Fibroblast of lung (primary cell): ENCODE data around the gene CPM. TPM values are rescaled to one million over a fixed set of nuclear protein-coding genes. Genes with fewer than 3 reads are reported as not detected.
A peak's percentile ranks its signal among the peaks of the same experiment; 100 is the strongest.

Source experiments
- DNase-seq, 2 donors: peaks; one replicate each; pipeline versions ENCODE4 v3.0.0 to v3.0.0-alpha.2; 2010; ENCODE audit warnings: low read depth in 2 of 2
- H2AFZ ChIP-seq: 2 replicates; pipeline ENCODE4 v1.5.1; 2012; ENCODE audit warnings: low read length, control low read depth, inconsistent platforms
- H3K27ac ChIP-seq: 2 replicates; pipeline ENCODE4 v1.5.1; 2011; ENCODE audit warnings: low read length, control low read depth; ENCODE audit not compliant: insufficient read depth
- H3K27me3 ChIP-seq: 2 replicates; pipeline ENCODE4 v1.5.1; 2011; ENCODE audit warnings: mild to moderate bottlenecking, low read length; ENCODE audit not compliant: control insufficient read depth, insufficient read depth
- H3K36me3 ChIP-seq: 2 replicates; pipeline ENCODE4 v1.5.1; 2011; ENCODE audit warnings: low read length; ENCODE audit not compliant: control insufficient read depth, insufficient read depth
- H3K4me1 ChIP-seq: 2 replicates; pipeline ENCODE4 v1.5.1; 2011; ENCODE audit warnings: low read length; ENCODE audit not compliant: control insufficient read depth, insufficient read depth; ENCODE audit errors: extremely low read depth
- H3K4me2 ChIP-seq: 2 replicates; pipeline ENCODE4 v1.5.1; 2011; ENCODE audit warnings: low read length, control low read depth; ENCODE audit not compliant: insufficient read depth; ENCODE audit errors: extremely low read depth
- H3K4me3 ChIP-seq, 4 experiments: fragments of 200-600 bp in 1 of 4; sonication (generic) in 1 of 4; replicated peaks in 1 of 4; 2 replicates each; pipeline ENCODE4 v1.5.1; 2011 to 2016; ENCODE audit warnings: low read length in 4 of 4, low read depth in 3 of 4, mild to moderate bottlenecking in 3 of 4, control low read depth in 2 of 4, inconsistent platforms in 1 of 4, mixed read lengths in 1 of 4; ENCODE audit not compliant: insufficient read depth in 1 of 4; ENCODE audit errors: control extremely low read depth in 1 of 4
- H3K79me2 ChIP-seq: 2 replicates; pipeline ENCODE4 v1.5.1; 2012; ENCODE audit warnings: mild to moderate bottlenecking, low read length, inconsistent platforms; ENCODE audit not compliant: control insufficient read depth, insufficient read depth
- H3K9ac ChIP-seq: 2 replicates; pipeline ENCODE4 v1.5.1; 2011; ENCODE audit warnings: mild to moderate bottlenecking, low read length, control low read depth; ENCODE audit not compliant: insufficient read depth
- H3K9me3 ChIP-seq: 2 replicates; pipeline ENCODE4 v1.5.1; 2012; ENCODE audit warnings: low read depth, low read length; ENCODE audit not compliant: control insufficient read depth, insufficient read depth
- H4K20me1 ChIP-seq: 2 replicates; pipeline ENCODE4 v1.5.1; 2011; ENCODE audit warnings: low read length; ENCODE audit not compliant: control insufficient read depth, insufficient read depth; ENCODE audit errors: extremely low read depth
- EZH2 ChIP-seq: IDR thresholded peaks from 2 replicates; pipeline ENCODE4 v1.5.1; 2012; ENCODE audit warnings: low read length, control low read depth, mild to moderate bottlenecking; ENCODE audit errors: missing control alignments
- polyA plus RNA-seq, 2 donors: library from polyadenylated mRNA; depleted of rRNA in 1 of 2; stranded (reverse) in 1 of 2; unstranded in 1 of 2; fragments of >200 nt; gene quantifications; 2 replicates each; pipeline ENCODE4 v1.2.1, GENCODE V29; 2011 to 2012; ENCODE audit warnings: missing spikeins in 1 of 2
- total RNA-seq: library from RNA; depleted of rRNA; stranded (reverse); fragments of >200 nt; gene quantifications from 2 replicates; pipeline ENCODE4 v1.2.1, GENCODE V29; 2014
- TF ChIP-seq, protein P1 (sequence below), 2 donors: IDR thresholded peaks in 1 of 2; conservative IDR thresholded peaks in 1 of 2; 1 replicate in 1 of 2; 2 replicates in 1 of 2; pipeline ENCODE4 v1.5.1; 2011 to 2012; ENCODE audit warnings: low read length in 2 of 2, control low read depth in 1 of 2, inconsistent platforms in 1 of 2, low read depth in 1 of 2, mild to moderate bottlenecking in 1 of 2

CPM gene
- total and polyA plus RNA-seq, 2 donors (not counting 1 experiment from before 2014, with no cell fraction given), result 5.3 to 23.5 TPM

DNA sequence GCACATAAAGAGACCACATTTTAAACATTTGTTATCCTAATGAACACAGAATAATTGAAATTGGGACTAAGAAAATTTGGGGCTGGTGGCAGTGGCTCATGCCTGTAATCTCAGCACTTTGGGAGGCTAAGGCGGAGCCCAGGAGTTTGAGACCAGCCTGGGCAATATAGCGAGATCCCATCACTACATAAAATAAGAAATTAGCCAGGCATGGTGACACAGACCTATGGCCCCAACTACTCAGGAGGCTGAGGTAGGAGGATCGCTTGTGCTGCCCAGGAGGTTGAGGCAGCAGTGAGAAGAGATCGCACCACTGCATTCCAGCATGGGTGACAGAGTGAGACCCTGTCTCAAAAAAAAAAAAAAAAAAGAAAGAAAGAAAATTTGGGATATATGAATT is 59.7 kb downstream of the CPM start:
- no peaks in the 10 kb centered on the region for H3K36me3 ChIP-seq
- no peaks in the 10 kb centered on the region for H3K27me3 ChIP-seq
- no peaks in the 10 kb centered on the region for H4K20me1 ChIP-seq
- no peak overlapping the region for H3K9ac ChIP-seq
- H3K79me2 ChIP-seq, result no peaks in the 10 kb centered on the region
- H3K4me2 ChIP-seq, result no peak overlapping the region
- H3K4me3 ChIP-seq, result no peak overlapping the region
- no peak for DNase-seq
- H3K9me3 ChIP-seq, result no peaks in the 10 kb centered on the region
- no peak for TF ChIP-seq EZH2
- TF ChIP-seq, protein P1, sequence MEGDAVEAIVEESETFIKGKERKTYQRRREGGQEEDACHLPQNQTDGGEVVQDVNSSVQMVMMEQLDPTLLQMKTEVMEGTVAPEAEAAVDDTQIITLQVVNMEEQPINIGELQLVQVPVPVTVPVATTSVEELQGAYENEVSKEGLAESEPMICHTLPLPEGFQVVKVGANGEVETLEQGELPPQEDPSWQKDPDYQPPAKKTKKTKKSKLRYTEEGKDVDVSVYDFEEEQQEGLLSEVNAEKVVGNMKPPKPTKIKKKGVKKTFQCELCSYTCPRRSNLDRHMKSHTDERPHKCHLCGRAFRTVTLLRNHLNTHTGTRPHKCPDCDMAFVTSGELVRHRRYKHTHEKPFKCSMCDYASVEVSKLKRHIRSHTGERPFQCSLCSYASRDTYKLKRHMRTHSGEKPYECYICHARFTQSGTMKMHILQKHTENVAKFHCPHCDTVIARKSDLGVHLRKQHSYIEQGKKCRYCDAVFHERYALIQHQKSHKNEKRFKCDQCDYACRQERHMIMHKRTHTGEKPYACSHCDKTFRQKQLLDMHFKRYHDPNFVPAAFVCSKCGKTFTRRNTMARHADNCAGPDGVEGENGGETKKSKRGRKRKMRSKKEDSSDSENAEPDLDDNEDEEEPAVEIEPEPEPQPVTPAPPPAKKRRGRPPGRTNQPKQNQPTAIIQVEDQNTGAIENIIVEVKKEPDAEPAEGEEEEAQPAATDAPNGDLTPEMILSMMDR (conservative IDR thresholded peaks at IDR 0.05 in 1 of 2, IDR thresholded peaks at IDR 0.05 in 1 of 2; ENCODE audit: low read depth in 1 of 2, low read length in 2 of 2), result no peak
- no peak overlapping the region for H3K27ac ChIP-seq
- H2AFZ ChIP-seq, result no peak overlapping the region
- no peaks in the 10 kb centered on the region for H3K4me1 ChIP-seq

- TF ChIP-seq, protein P1 (conservative IDR thresholded peaks at IDR 0.05 in 1 of 2, IDR thresholded peaks at IDR 0.05 in 1 of 2; ENCODE audit: low read depth in 1 of 2, low read length in 2 of 2), result peak in 1 of 2 donors; percentile 27
- TF ChIP-seq EZH2, result no peak
- no peaks in the 10 kb centered on the region for H3K9me3 ChIP-seq
- H4K20me1 ChIP-seq, result no peaks in the 10 kb centered on the region
- H3K4me1 ChIP-seq, result no peaks in the 10 kb centered on the region
- DNase-seq, result no peak
- H3K9ac ChIP-seq, result no peak overlapping the region
- no peak overlapping the region for H3K27ac ChIP-seq
- no peaks in the 10 kb centered on the region for H3K27me3 ChIP-seq
- H3K36me3 ChIP-seq, result no peaks in the 10 kb centered on the region
- no peaks in the 10 kb centered on the region for H3K79me2 ChIP-seq
- no peak overlapping the region for H3K4me2 ChIP-seq
- no peak overlapping the region for H2AFZ ChIP-seq
- no peak overlapping the region for H3K4me3 ChIP-seq
Measured at GRCh38 chr12:68871921-68872320, 61.0 kb downstream of the CPM start.

GRCh38 chr12:68871396-68871795 is 61.6 kb downstream of the CPM start:
- TF ChIP-seq, protein P1 (conservative IDR thresholded peaks at IDR 0.05 in 1 of 2, IDR thresholded peaks at IDR 0.05 in 1 of 2; ENCODE audit: low read depth in 1 of 2, low read length in 2 of 2), result no peak
- TF ChIP-seq EZH2, result no peak
- Histone ChIP-seq H2AFZ (no peak overlapping the region), H3K36me3 (no peaks in the 10 kb centered on the region), H4K20me1 (no peaks in the 10 kb centered on the region), H3K27me3 (no peaks in the 10 kb centered on the region), H3K9ac (no peak overlapping the region), H3K4me1 (no peaks in the 10 kb centered on the region), H3K27ac (no peak overlapping the region), H3K79me2 (no peaks in the 10 kb centered on the region), H3K4me3 (no peak overlapping the region), H3K9me3 (no peaks in the 10 kb centered on the region), H3K4me2 (no peak overlapping the region)
- DNase-seq, result no peak
